ENCODE measurements around the gene ARHGAP44.

The ARHGAP44 gene

DNA sequence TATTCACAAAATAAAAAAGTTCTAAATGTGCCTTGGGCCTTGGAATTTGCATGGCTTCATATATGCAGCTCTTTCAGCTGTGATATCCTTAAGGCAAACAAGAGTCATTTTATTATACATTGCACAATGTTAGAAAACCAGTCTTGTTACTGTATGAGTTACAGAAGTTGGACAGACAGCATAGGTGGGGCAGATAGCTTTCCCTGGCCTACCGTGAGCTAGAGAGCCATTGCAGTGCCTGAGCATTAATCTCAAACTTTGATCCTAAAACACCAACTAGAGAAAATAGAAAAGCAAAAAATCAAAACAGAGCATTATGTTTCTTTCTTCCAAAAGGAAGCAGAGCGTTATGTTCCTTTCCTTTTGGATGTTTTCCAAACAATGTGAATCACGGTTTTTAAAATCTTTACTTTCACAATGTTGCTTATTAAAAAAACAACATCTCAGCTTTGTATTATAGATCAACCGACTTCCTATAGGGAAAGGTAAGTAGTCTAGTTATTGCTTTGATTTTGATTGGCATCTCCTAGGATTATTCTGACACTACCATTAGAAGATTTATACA, 32.2 kb downstream of the ARHGAP44 start:
- TF ChIP-seq CTCF (IDR thresholded peaks at IDR 0.05; ENCODE audit: low read depth, low read length), result no peak
- TF ChIP-seq MAX (IDR thresholded peaks at IDR 0.05; ENCODE audit: low read depth, low read length), result no peak
- no peak for TF ChIP-seq POLR2A (IDR thresholded peaks at IDR 0.05; ENCODE audit: extremely low read depth, insufficient read length)
- no peak for TF ChIP-seq MYC (IDR thresholded peaks at IDR 0.05; ENCODE audit: low read depth, low read length)
- no peak for DNase-seq (ENCODE audit: low read depth)
- no peak overlapping the region for H3K4me3 ChIP-seq (ENCODE audit: low read depth, low read length)

- TF ChIP-seq CTCF (IDR thresholded peaks at IDR 0.05; ENCODE audit: low read depth, low read length) (no peak), MAX (IDR thresholded peaks at IDR 0.05; ENCODE audit: low read depth, low read length) (no peak), POLR2A (IDR thresholded peaks at IDR 0.05; ENCODE audit: extremely low read depth, insufficient read length) (no peak), MYC (IDR thresholded peaks at IDR 0.05; ENCODE audit: low read depth, low read length) (no peak)
- no peak for DNase-seq (ENCODE audit: low read depth)
- no peak overlapping the region for H3K4me3 ChIP-seq (ENCODE audit: low read depth, low read length)
Observed at GRCh38 chr17:12826431-12826830, 37.1 kb downstream of the ARHGAP44 start.

- TF ChIP-seq MAX (IDR thresholded peaks at IDR 0.05; ENCODE audit: low read depth, low read length) (no peak), MYC (IDR thresholded peaks at IDR 0.05; ENCODE audit: low read depth, low read length) (no peak), POLR2A (IDR thresholded peaks at IDR 0.05; ENCODE audit: extremely low read depth, insufficient read length) (no peak), CTCF (IDR thresholded peaks at IDR 0.05; ENCODE audit: low read depth, low read length) (no peak)
- H3K4me3 ChIP-seq (ENCODE audit: low read depth, low read length), result no peak overlapping the region
- DNase-seq (ENCODE audit: low read depth), result no peak
Observed at GRCh38 chr17:12830777-12831247, 41.5 kb downstream of the ARHGAP44 start.

DNA sequence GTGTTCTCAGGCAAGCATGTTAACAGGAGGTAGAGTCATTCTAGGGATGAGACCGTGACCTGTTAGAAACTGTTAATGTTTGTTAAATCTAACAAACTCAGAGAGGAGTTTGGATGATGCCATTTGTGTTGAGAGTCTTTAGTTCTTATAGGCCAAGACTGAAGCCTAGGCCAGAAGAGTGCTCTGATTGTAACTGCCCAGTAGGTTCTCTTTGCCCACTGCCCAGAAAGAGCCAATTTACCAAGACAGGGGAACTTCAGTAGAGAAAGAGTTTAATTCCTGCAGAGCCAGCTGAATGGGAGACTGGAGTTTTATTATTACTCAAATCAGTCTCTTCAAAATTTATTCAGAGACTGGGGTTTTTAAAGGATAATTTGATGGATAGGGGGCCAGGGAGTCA, 42.5 kb downstream of the ARHGAP44 start:
- DNase-seq (ENCODE audit: low read depth), result no peak
- no peak overlapping the region for H3K4me3 ChIP-seq (ENCODE audit: low read depth, low read length)
- TF ChIP-seq CTCF (IDR thresholded peaks at IDR 0.05; ENCODE audit: low read depth, low read length) (no peak), MYC (IDR thresholded peaks at IDR 0.05; ENCODE audit: low read depth, low read length) (no peak), POLR2A (IDR thresholded peaks at IDR 0.05; ENCODE audit: extremely low read depth, insufficient read length) (no peak), MAX (IDR thresholded peaks at IDR 0.05; ENCODE audit: low read depth, low read length) (no peak)

- no peak overlapping the region for H3K4me3 ChIP-seq (ENCODE audit: low read depth, low read length)
- DNase-seq (ENCODE audit: low read depth), result no peak
- TF ChIP-seq CTCF (IDR thresholded peaks at IDR 0.05; ENCODE audit: low read depth, low read length) (no peak), MYC (IDR thresholded peaks at IDR 0.05; ENCODE audit: low read depth, low read length) (no peak), POLR2A (IDR thresholded peaks at IDR 0.05; ENCODE audit: extremely low read depth, insufficient read length) (no peak), MAX (IDR thresholded peaks at IDR 0.05; ENCODE audit: low read depth, low read length) (no peak)
Observed at GRCh38 chr17:12839042-12839441, 49.7 kb downstream of the ARHGAP44 start.

Measured in NB4 (cell line).